Gastrocnemius medialis (tissue), 4 donors: ENCODE results near the gene PDSS2. TPM values are rescaled to one million over a fixed set of nuclear protein-coding genes. Genes with fewer than 3 reads are reported as not detected.

ENCODE experiments used
- ATAC-seq, 2 donors: fragments of 150-250 bp; one replicate each; pipeline ENCODE4 v1.9.1; 2016
- DNase-seq, 2 donors: peaks; one replicate each; pipeline ENCODE4 v3.0.0-alpha.2; 2019
- H3K27ac ChIP-seq, 4 donors: fragments of 200-600 bp; sonication (generic); 1 replicate in 1 of 4; 2 replicates in 3 of 4; pipeline ENCODE4 v1.5.1; 2016 to 2018; ENCODE audit warnings: mild to moderate bottlenecking in 2 of 4, moderate library complexity in 1 of 4
- H3K27me3 ChIP-seq, 3 donors: fragments of 200-600 bp; sonication (generic) in 2 of 3; 1 replicate in 1 of 3; 2 replicates in 2 of 3; pipeline versions ENCODE4 v1.5.1 to v1.6.0; 2016 to 2019; ENCODE audit warnings: mild to moderate bottlenecking in 1 of 3, moderate library complexity in 1 of 3
- H3K36me3 ChIP-seq, 2 donors: fragments of 200-600 bp; sonication (generic) in 1 of 2; one replicate each; pipeline ENCODE4 v1.5.1; 2017 to 2018
- H3K4me1 ChIP-seq, 2 donors: fragments of 200-600 bp; sonication (generic) in 1 of 2; one replicate each; pipeline ENCODE4 v1.5.1; 2016 to 2017; ENCODE audit warnings: mild to moderate bottlenecking in 2 of 2
- H3K4me3 ChIP-seq, 4 donors: fragments of 200-600 bp; sonication (generic) in 3 of 4; 1 replicate in 1 of 4; 2 replicates in 3 of 4; pipeline ENCODE4 v1.5.1; 2016 to 2019; ENCODE audit warnings: mild to moderate bottlenecking in 2 of 4
- H3K9me3 ChIP-seq, 3 donors: fragments of 200-600 bp; sonication (generic) in 2 of 3; 1 replicate in 1 of 3; 2 replicates in 2 of 3; pipeline ENCODE4 v1.5.1; 2016 to 2019
- POLR2A ChIP-seq, 2 donors: fragments of 450-650 bp; IDR thresholded peaks; one replicate each; pipeline ENCODE4 v1.6.1; 2017; ENCODE audit warnings: antibody characterized with exemption in 2 of 2, mild to moderate bottlenecking in 2 of 2, moderate library complexity in 2 of 2
- in situ Hi-C, 4 donors: fragments of 200-750 bp; cut with MboI; loops; one replicate each; pipeline versions ENCODE4 v1.15.0 to v1.8.0; 2017; ENCODE audit warnings: low sequenced_read_pairs in 4 of 4
- intact Hi-C: fragments of 100-400 bp; cut with DNase I; formaldehyde crosslinking; loops from one replicate; pipeline ENCODE4 v1.15.1; 2023; ENCODE audit warnings: low total_unique reads
- total RNA-seq, 4 donors: library from RNA; depleted of rRNA; stranded (reverse); fragments of >200 nt; gene quantifications; one replicate each; pipeline versions ENCODE4 v1.1.0 to v1.2.3, GENCODE V29; 2016
- TF ChIP-seq, protein P1 (sequence below), 5 experiments: fragments of 450-650 bp in 3 of 5; fragments of 200-600 bp in 2 of 5; sonication (generic) in 2 of 5; IDR thresholded peaks in 4 of 5; conservative IDR thresholded peaks in 1 of 5; 1 replicate in 4 of 5; 2 replicates in 1 of 5; pipeline ENCODE4 v1.5.1; 2016 to 2019; ENCODE audit warnings: antibody characterized with exemption in 5 of 5, mild to moderate bottlenecking in 3 of 5, moderate library complexity in 3 of 5

Gene PDSS2
- total RNA-seq, 4 donors from 2014 or later, result 6.6 to 14.3 (median 10.0) TPM

- in situ Hi-C loops, result no loop called here
- DNase-seq, result no peak
- intact Hi-C loops, result no loop called here
Observed at GRCh38 chr6:107154801-107155160, 304.6 kb downstream of the PDSS2 start.

DNA sequence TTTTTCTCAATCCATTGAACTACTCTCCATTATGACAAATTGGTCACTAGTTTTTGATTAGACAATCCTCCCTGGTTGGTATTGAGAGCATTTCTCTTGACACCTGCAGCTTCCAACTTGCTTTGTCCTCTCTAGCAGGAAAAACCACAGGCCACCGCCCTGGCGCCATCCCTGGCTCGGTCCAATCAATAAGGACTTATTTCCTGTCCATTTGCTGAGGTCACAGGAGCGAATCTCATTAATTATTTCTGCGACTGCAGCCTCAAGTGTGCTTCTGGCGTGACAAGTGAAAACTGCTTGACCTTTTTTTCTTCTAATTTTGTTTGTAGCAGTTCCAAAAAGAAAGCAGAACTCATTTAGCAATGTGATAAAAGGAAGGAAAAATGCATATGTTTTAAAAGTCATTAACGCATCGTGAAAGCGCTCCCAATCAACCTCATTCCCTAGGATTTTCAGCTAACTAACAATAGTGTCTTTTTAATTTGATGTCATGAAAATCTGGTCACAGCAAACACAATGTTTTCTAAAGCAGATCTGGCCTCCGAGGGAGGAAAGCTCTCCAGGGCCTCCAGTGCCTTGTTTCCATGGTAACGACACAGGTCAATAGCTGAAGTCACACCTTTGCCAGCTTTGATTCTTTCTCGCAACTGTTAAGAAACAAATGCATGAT, 305.1 kb downstream of the PDSS2 start:
- intact Hi-C loops, result no loop called here
- H3K9me3 ChIP-seq, result no peaks in the 10 kb centered on the region
- H3K27ac ChIP-seq, result no peak overlapping the region
- ATAC-seq, result no peak
- no peaks in the 10 kb centered on the region for H3K27me3 ChIP-seq
- no peak for DNase-seq
- in situ Hi-C loops, result no loop called here
- H3K4me1 ChIP-seq, result no peaks in the 10 kb centered on the region
- H3K4me3 ChIP-seq, result no peak overlapping the region
- TF ChIP-seq, protein P1, sequence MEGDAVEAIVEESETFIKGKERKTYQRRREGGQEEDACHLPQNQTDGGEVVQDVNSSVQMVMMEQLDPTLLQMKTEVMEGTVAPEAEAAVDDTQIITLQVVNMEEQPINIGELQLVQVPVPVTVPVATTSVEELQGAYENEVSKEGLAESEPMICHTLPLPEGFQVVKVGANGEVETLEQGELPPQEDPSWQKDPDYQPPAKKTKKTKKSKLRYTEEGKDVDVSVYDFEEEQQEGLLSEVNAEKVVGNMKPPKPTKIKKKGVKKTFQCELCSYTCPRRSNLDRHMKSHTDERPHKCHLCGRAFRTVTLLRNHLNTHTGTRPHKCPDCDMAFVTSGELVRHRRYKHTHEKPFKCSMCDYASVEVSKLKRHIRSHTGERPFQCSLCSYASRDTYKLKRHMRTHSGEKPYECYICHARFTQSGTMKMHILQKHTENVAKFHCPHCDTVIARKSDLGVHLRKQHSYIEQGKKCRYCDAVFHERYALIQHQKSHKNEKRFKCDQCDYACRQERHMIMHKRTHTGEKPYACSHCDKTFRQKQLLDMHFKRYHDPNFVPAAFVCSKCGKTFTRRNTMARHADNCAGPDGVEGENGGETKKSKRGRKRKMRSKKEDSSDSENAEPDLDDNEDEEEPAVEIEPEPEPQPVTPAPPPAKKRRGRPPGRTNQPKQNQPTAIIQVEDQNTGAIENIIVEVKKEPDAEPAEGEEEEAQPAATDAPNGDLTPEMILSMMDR (IDR thresholded peaks at IDR 0.05 in 4 of 5, conservative IDR thresholded peaks at IDR 0.05 in 1 of 5), result no peak
- no peak for TF ChIP-seq POLR2A (IDR thresholded peaks at IDR 0.05)
- no peaks in the 10 kb centered on the region for H3K36me3 ChIP-seq

More at GRCh38 chr6:107154801-107155160, 304.6 kb downstream of the PDSS2 start:
- Histone ChIP-seq H3K27ac (no peak overlapping the region), H3K9me3 (no peaks in the 10 kb centered on the region), H3K4me3 (no peak overlapping the region), H3K36me3 (no peaks in the 10 kb centered on the region), H3K27me3 (no peaks in the 10 kb centered on the region), H3K4me1 (no peaks in the 10 kb centered on the region)
- no peak for TF ChIP-seq POLR2A (IDR thresholded peaks at IDR 0.05)
- TF ChIP-seq, protein P1 (IDR thresholded peaks at IDR 0.05 in 4 of 5, conservative IDR thresholded peaks at IDR 0.05 in 1 of 5), result no peak
- ATAC-seq, result no peak

- Histone ChIP-seq H3K27ac (no peak overlapping the region), H3K36me3 (no peaks in the 10 kb centered on the region), H3K4me3 (no peak overlapping the region), H3K4me1 (no peaks in the 10 kb centered on the region), H3K27me3 (no peaks in the 10 kb centered on the region), H3K9me3 (no peaks in the 10 kb centered on the region)
- DNase-seq (no peak), ATAC-seq (no peak)
- in situ Hi-C loops (no loop called here), intact Hi-C loops (no loop called here)
- no peak for TF ChIP-seq POLR2A (IDR thresholded peaks at IDR 0.05)
- TF ChIP-seq, protein P1 (IDR thresholded peaks at IDR 0.05 in 4 of 5, conservative IDR thresholded peaks at IDR 0.05 in 1 of 5), result no peak
Observed at GRCh38 chr6:107152638-107153430, 306.5 kb downstream of the PDSS2 start.

DNA sequence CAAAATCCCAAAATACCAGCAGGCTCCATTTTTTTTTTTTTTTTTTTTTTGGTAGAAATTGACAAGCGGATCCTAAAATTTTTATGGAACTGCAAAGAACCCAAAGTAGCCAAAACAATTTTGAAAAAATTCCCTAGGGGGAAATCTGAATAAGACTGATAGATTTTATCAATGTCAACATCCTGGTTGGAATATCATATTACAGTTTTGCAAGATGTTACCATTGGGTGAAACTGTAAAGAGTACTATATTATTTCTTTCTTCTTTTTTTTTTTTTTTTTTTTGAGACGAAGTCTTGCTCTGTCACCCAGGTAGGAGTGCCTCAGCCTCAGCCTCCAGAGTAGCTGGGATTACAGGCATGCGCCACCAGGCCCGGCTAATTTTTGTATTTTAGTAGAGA, 314.7 kb downstream of the PDSS2 start:
- TF ChIP-seq, protein P1 (IDR thresholded peaks at IDR 0.05 in 4 of 5, conservative IDR thresholded peaks at IDR 0.05 in 1 of 5), result no peak
- no peak for TF ChIP-seq POLR2A (IDR thresholded peaks at IDR 0.05)
- no peaks in the 10 kb centered on the region for H3K9me3 ChIP-seq
- intact Hi-C loops, result no loop called here
- no peak overlapping the region for H3K4me3 ChIP-seq
- peaks cover 0 to 4% of the 10 kb centered on the region in 2 donors for H3K4me1 ChIP-seq
- no peak for DNase-seq
- H3K36me3 ChIP-seq, result no peaks in the 10 kb centered on the region
- ATAC-seq, result no peak
- in situ Hi-C loops, result no loop called here
- no peak overlapping the region for H3K27ac ChIP-seq
- H3K27me3 ChIP-seq, result no peaks in the 10 kb centered on the region
